ENCODE measurements around the gene GYG1.

GRCh38 chr3:148955544-148956346 is 35.6 kb upstream of the GYG1 start:
- TF ChIP-seq ZNF274 (IDR thresholded peaks at IDR 0.05; ENCODE audit: low read depth, low read length) (no peak), YY1 (IDR thresholded peaks at IDR 0.05; ENCODE audit: insufficient read depth, insufficient read length) (no peak), SUZ12 (IDR thresholded peaks at IDR 0.05; ENCODE audit: extremely low read depth, insufficient read depth, insufficient read length) (no peak)
